HepG2 (cell line): Measurements from ENCODE around the gene ARHGEF7. TPM values are rescaled to one million over a fixed set of nuclear protein-coding genes. Genes with fewer than 3 reads are reported as not detected.

ENCODE experiments used
- ATAC-seq: fragments of 200-7000 bp; cut with Tn5 transposase; 3 replicates; pipeline ENCODE4 v1.9.1; 2020; ENCODE audit warnings: mild to moderate bottlenecking, moderate library complexity
- BruUV-seq: library from RNA; stranded (reverse); fragments of 400-500 nt; replicated peaks from 2 replicates; lab custom pipeline; 2021; lab: Mats Ljungman, UMichigan
- CTCF ChIA-PET: fragments of 300-600 bp; formaldehyde crosslinking; extraction: SDS; loops from one replicate; lab custom pipeline; 2021; ENCODE audit warnings: low total read pairs, inconsistent platforms, low intra/inter-chr PET ratio; lab: Yijun Ruan, JAX
- POLR2A ChIA-PET: fragments of 350-600 bp; sonication (Branson Sonifier 250); formaldehyde crosslinking; loops from one replicate; lab custom pipeline; 2020; ENCODE audit warnings: antibody characterized with exemption, inconsistent platforms; lab: Yijun Ruan, JAX
- DNase-seq: peaks from one replicate; pipeline ENCODE4 v3.0.0-alpha.2; 2015; ENCODE audit warnings: low spot score
- FAIRE-seq: peaks from 3 replicates; lab custom pipeline; 2011; peaks lifted over from hg19 to GRCh38; lab: Jason Lieb, UNC
- H2AFZ ChIP-seq: one replicate; pipeline ENCODE4 v1.6.1; 2011; ENCODE audit warnings: low read length, inconsistent platforms
- H3K27ac ChIP-seq: fragments of 300-600 bp; 3 replicates; pipeline ENCODE4 v1.8.0; 2011; ENCODE audit warnings: mixed run types, mild to moderate bottlenecking, mixed read lengths, low read length, inconsistent platforms; ENCODE audit not compliant: insufficient read depth; ENCODE audit errors: extremely low read length
- H3K27me3 ChIP-seq, 2 experiments: fragments of 200-600 bp in 1 of 2; 2 replicates in 1 of 2; 3 replicates in 1 of 2; pipeline versions ENCODE4 v1.6.0 to v1.8.0; 2011; ENCODE audit warnings: low read length in 2 of 2, mild to moderate bottlenecking in 2 of 2, moderate library complexity in 2 of 2, inconsistent platforms in 1 of 2; ENCODE audit not compliant: insufficient read depth in 2 of 2, control insufficient read depth in 1 of 2
- H3K36me3 ChIP-seq, 2 experiments: fragments of 200-600 bp in 1 of 2; replicated peaks in 1 of 2; 2 replicates in 1 of 2; 3 replicates in 1 of 2; pipeline versions ENCODE4 v1.5.1 to v1.8.0; 2011; ENCODE audit warnings: low read length in 2 of 2, inconsistent platforms in 1 of 2; ENCODE audit not compliant: insufficient read depth in 2 of 2, control insufficient read depth in 1 of 2
- H3K4me1 ChIP-seq: 2 replicates; pipeline ENCODE4 v1.5.1; 2012; ENCODE audit warnings: low read length, inconsistent platforms; ENCODE audit not compliant: insufficient read depth
- H3K4me2 ChIP-seq: 2 replicates; pipeline ENCODE4 v1.6.0; 2011; ENCODE audit warnings: low read depth, low read length, inconsistent platforms
- H3K4me3 ChIP-seq, 3 experiments: fragments of 200-600 bp in 1 of 3; sonication (generic), shearing (Covaris generic) in 1 of 3; replicated peaks in 1 of 3; 2 replicates each; pipeline ENCODE4 v1.5.1; 2011 to 2016; ENCODE audit warnings: low read length in 3 of 3, inconsistent platforms in 2 of 3, low read depth in 2 of 3, mild to moderate bottlenecking in 2 of 3, control low read depth in 1 of 3, mixed read lengths in 1 of 3; ENCODE audit not compliant: insufficient read depth in 1 of 3
- H3K79me2 ChIP-seq: one replicate; pipeline ENCODE4 v1.6.1; 2011; ENCODE audit warnings: low read length, inconsistent platforms; ENCODE audit not compliant: insufficient read depth
- H3K9ac ChIP-seq: 2 replicates; pipeline ENCODE4 v1.6.0; 2011; ENCODE audit warnings: mild to moderate bottlenecking, low read depth, low read length, inconsistent platforms; ENCODE audit not compliant: insufficient read depth
- H3K9me3 ChIP-seq: 2 replicates; pipeline ENCODE4 v1.5.1; 2012; ENCODE audit warnings: mild to moderate bottlenecking, low read length
- H4K20me1 ChIP-seq: 2 replicates; pipeline ENCODE4 v1.6.0; 2011; ENCODE audit warnings: inconsistent platforms, mild to moderate bottlenecking, low read length, moderate library complexity; ENCODE audit not compliant: insufficient read depth
- CENPT ChIP-seq: sonication (generic); formaldehyde crosslinking; IDR thresholded peaks from 2 replicates; pipeline ENCODE4 v1.8.0; 2022; ENCODE audit warnings: low read depth, mild to moderate bottlenecking, moderate library complexity, missing genetic modification reagents
- SAFB2 ChIP-seq: sonication (generic); formaldehyde crosslinking; IDR thresholded peaks from 2 replicates; pipeline ENCODE4 v1.5.1; 2020; ENCODE audit warnings: missing genetic modification reagents, low read depth, mild to moderate bottlenecking, borderline replicate concordance
- SALL2 ChIP-seq: sonication (generic); formaldehyde crosslinking; IDR thresholded peaks from 2 replicates; pipeline ENCODE4 v1.8.1; 2023; ENCODE audit warnings: mild to moderate bottlenecking, missing genetic modification reagents, inconsistent platforms
- SKI ChIP-seq: fragments of 450-650 bp; IDR thresholded peaks from one replicate; pipeline ENCODE4 v1.6.1; 2018; ENCODE audit warnings: mild to moderate bottlenecking; ENCODE audit not compliant: partially characterized antibody
- ZNF235 ChIP-seq: sonication (generic); formaldehyde crosslinking; IDR thresholded peaks from 2 replicates; pipeline ENCODE4 v1.8.1; 2023; ENCODE audit warnings: mild to moderate bottlenecking, missing genetic modification reagents, borderline replicate concordance
- ZNF431 ChIP-seq: sonication (generic); formaldehyde crosslinking; IDR thresholded peaks from 2 replicates; pipeline ENCODE4 v1.9.0; 2022; ENCODE audit warnings: missing genetic modification reagents, low read depth, mild to moderate bottlenecking, borderline replicate concordance
- WGBS: methylation state at CpG from one replicate; pipeline ENCODE4 v1.1.6; 2017; ENCODE audit warnings: low lambda C conversion rate; 5-methylcytosine and 5-hydroxymethylcytosine counted together
- in situ Hi-C: cut with HindIII; loops from 2 replicates; pipeline ENCODE4 v1.10.0; 2017; ENCODE audit warnings: low pct_unique_long_range_greater_than_20kb; ENCODE audit not compliant: extremely low pct_ligation_motif_present
- intact Hi-C: fragments of 100-400 bp; cut with micrococcal nuclease; formaldehyde crosslinking; loops from one replicate; pipeline ENCODE4 v1.10.0; 2022; ENCODE audit not compliant: unreplicated experiment
- polyA plus RNA-seq, 8 experiments: library from polyadenylated mRNA; depleted of rRNA in 3 of 8; stranded (reverse) in 7 of 8; unstranded in 1 of 8; fragments of >200 nt; fragmentation: Illumina TruSeq in 4 of 8; extraction: Trizol in 4 of 8; gene quantifications; 2 replicates each; pipeline versions ENCODE4 v1.2.1 to v1.2.3, GENCODE V29; 2011 to 2016; ENCODE audit warnings: low read depth in 4 of 8, missing spikeins in 1 of 8, mixed read lengths in 1 of 8; ENCODE audit not compliant: insufficient read depth in 1 of 8
- total RNA-seq, 5 experiments: library from RNA; depleted of rRNA; stranded (reverse); fragments of >200 nt; fragmentation: Illumina TruSeq; extraction: Trizol; gene quantifications; 2 replicates each; pipeline ENCODE4 v1.2.3, GENCODE V29; 2016; ENCODE audit warnings: low read depth in 1 of 5
- TF ChIP-seq, protein P1 (sequence below): sonication (generic); formaldehyde crosslinking; IDR thresholded peaks from 2 replicates; pipeline ENCODE4 v1.5.0; 2020; ENCODE audit warnings: mild to moderate bottlenecking, missing genetic modification reagents, borderline replicate concordance

The ARHGEF7 gene
- total and polyA plus RNA-seq, 2 of the 13 experiments (the other 11 are each of a cell fraction or from before 2014, with no cell fraction given): 15.7 to 22.3 TPM

DNA sequence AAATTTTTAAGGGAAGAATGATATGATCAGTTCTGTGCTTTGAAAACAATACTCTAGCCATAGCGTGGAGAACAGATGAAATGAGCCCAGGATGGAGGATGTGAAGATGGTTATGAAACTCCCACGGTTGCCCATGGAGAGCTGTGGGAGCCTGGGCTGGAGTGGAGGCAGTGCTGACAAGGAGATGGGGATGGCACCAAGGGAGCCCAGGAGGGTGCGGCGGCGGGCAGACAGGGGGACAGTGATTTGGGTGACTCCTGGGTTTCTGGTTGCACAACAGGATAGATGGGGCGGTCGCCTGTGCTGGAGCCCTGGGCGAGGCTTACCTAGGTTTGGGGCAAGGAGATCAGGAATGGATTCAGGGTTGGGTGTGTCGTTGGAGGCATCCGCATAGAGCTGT is 15.9 kb downstream of the ARHGEF7 start (continued):
- TF ChIP-seq ZNF431 (CRISPR knock-in tag): no peak

DNA sequence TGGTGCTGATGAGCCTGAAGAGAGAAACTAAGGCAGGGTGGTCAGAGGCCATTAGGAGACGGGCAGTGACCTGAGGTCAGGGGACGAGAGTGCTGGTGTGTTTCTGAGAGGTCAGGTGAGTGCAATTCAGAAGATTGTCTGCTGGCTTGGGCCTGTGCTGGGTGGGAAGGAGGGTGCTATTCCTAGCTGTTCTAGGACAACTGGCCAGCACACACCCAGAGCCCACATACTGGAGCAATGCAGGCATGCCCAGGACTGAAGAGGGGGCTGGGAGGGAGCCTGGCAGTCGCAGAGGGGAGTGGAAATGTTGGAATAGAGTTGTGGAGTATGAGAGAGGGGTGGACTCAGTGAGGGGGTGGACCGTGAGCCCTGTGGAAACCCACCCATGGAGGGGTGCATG is 16.5 kb downstream of the ARHGEF7 start:
- Histone ChIP-seq H3K79me2 (no peaks in the 10 kb centered on the region), H3K27me3 (no peaks in the 10 kb centered on the region), H3K27ac (no peak overlapping the region), H3K4me2 (no peak overlapping the region), H3K4me1 (no peaks in the 10 kb centered on the region), H3K36me3 (no peaks in the 10 kb centered on the region), H3K9ac (no peak overlapping the region), H3K4me3 (no peak overlapping the region), H3K9me3 (no peaks in the 10 kb centered on the region), H2AFZ (no peak overlapping the region), H4K20me1 (no peaks in the 10 kb centered on the region)
- TF ChIP-seq SAFB2 (CRISPR knock-in tag): no peak
- no peak for TF ChIP-seq CENPT (CRISPR knock-in tag)
- TF ChIP-seq, protein P1, sequence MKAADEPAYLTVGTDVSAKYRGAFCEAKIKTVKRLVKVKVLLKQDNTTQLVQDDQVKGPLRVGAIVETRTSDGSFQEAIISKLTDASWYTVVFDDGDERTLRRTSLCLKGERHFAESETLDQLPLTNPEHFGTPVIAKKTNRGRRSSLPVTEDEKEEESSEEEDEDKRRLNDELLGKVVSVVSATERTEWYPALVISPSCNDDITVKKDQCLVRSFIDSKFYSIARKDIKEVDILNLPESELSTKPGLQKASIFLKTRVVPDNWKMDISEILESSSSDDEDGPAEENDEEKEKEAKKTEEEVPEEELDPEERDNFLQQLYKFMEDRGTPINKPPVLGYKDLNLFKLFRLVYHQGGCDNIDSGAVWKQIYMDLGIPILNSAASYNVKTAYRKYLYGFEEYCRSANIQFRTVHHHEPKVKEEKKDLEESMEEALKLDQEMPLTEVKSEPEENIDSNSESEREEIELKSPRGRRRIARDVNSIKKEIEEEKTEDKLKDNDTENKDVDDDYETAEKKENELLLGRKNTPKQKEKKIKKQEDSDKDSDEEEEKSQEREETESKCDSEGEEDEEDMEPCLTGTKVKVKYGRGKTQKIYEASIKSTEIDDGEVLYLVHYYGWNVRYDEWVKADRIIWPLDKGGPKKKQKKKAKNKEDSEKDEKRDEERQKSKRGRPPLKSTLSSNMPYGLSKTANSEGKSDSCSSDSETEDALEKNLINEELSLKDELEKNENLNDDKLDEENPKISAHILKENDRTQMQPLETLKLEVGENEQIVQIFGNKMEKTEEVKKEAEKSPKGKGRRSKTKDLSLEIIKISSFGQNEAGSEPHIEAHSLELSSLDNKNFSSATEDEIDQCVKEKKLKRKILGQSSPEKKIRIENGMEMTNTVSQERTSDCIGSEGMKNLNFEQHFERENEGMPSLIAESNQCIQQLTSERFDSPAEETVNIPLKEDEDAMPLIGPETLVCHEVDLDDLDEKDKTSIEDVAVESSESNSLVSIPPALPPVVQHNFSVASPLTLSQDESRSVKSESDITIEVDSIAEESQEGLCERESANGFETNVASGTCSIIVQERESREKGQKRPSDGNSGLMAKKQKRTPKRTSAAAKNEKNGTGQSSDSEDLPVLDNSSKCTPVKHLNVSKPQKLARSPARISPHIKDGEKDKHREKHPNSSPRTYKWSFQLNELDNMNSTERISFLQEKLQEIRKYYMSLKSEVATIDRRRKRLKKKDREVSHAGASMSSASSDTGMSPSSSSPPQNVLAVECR (CRISPR knock-in tag): no peak
- TF ChIP-seq SALL2 (CRISPR knock-in tag): no peak
- no peak for TF ChIP-seq SKI
- no peak for TF ChIP-seq ZNF235 (CRISPR knock-in tag)
- 5% methylated on average over 4 of the region's 4 CpGs for WGBS
- POLR2A ChIA-PET: no interaction called here
- FAIRE-seq (no peak), ATAC-seq (0 out of 3 replicates have a peak, but pooled peaks have one; percentile 23), DNase-seq (no peak)
- no TSS peak for BruUV-seq
- CTCF ChIA-PET: no interaction called here
- intact Hi-C loops: no loop called here
- in situ Hi-C loops: no loop called here
